PC-3 (cell line): Measurements from ENCODE around the gene TMEM176A. TPM values are rescaled to one million over a fixed set of nuclear protein-coding genes. Genes with fewer than 3 reads are reported as not detected.

Experiments used
- ATAC-seq: fragments of 200-7000 bp; cut with Tn5 transposase; 2 replicates; pipeline ENCODE4 v1.9.1; 2020; ENCODE audit warnings: mild to moderate bottlenecking, moderate library complexity
- BruUV-seq: library from RNA; stranded (reverse); fragments of 400-500 nt; replicated peaks from 2 replicates; lab custom pipeline; 2021; lab: Mats Ljungman, UMichigan
- CTCF ChIA-PET: fragments of 300-600 bp; sonication (Branson Sonifier 250); formaldehyde crosslinking; loops from one replicate; lab custom pipeline; 2022; ENCODE audit warnings: antibody characterized with exemption; lab: Charles Lee
- POLR2A ChIA-PET: fragments of 300-600 bp; sonication (Branson Sonifier 250); formaldehyde crosslinking; loops from one replicate; lab custom pipeline; 2022; ENCODE audit warnings: antibody characterized with exemption; ENCODE audit not compliant: unreplicated experiment; lab: Charles Lee
- DNase-seq: peaks from one replicate; pipeline ENCODE4 v3.0.0-alpha.2; 2015
- H2AFZ ChIP-seq: fragments of 300-600 bp; sonication (generic); 2 replicates; pipeline ENCODE4 v1.6.0; 2016; ENCODE audit warnings: antibody characterized with exemption, low read length
- H3F3A ChIP-seq: fragments of 300-600 bp; sonication (generic); one replicate; pipeline ENCODE4 v1.6.0; 2017; ENCODE audit warnings: antibody characterized with exemption, low read length, control low read depth, mild to moderate bottlenecking; ENCODE audit not compliant: unreplicated experiment
- H3K27ac ChIP-seq: fragments of 300-600 bp; sonication (generic); 2 replicates; pipeline ENCODE4 v1.5.1; 2016; ENCODE audit warnings: mild to moderate bottlenecking, low read length
- H3K27me3 ChIP-seq: fragments of 300-600 bp; sonication (generic); 2 replicates; pipeline ENCODE4 v1.6.1; 2016; ENCODE audit warnings: low read length, mixed read lengths
- H3K36me3 ChIP-seq: fragments of 300-600 bp; sonication (generic); 2 replicates; pipeline ENCODE4 v1.6.1; 2016; ENCODE audit warnings: low read depth, mixed run types, low read length, mixed read lengths
- H3K4me1 ChIP-seq: fragments of 300-600 bp; sonication (generic); 2 replicates; pipeline ENCODE4 v1.5.1; 2016; ENCODE audit warnings: low read length; ENCODE audit not compliant: insufficient read depth
- H3K4me2 ChIP-seq: fragments of 300-600 bp; sonication (generic); 2 replicates; pipeline ENCODE4 v1.6.0; 2016; ENCODE audit warnings: low read length
- H3K4me3 ChIP-seq: fragments of 300-600 bp; sonication (generic); 2 replicates; pipeline ENCODE4 v1.5.1; 2016; ENCODE audit warnings: mild to moderate bottlenecking, low read length, mixed read lengths
- H3K79me2 ChIP-seq: fragments of 300-600 bp; sonication (generic); 2 replicates; pipeline ENCODE4 v1.6.1; 2017; ENCODE audit warnings: low read length, mixed read lengths
- H3K9ac ChIP-seq: fragments of 300-600 bp; sonication (generic); 2 replicates; pipeline ENCODE4 v1.6.0; 2016; ENCODE audit warnings: mild to moderate bottlenecking, low read length
- H3K9me2 ChIP-seq: fragments of 300-600 bp; sonication (generic); replicated peaks from 2 replicates; pipeline ENCODE4 v1.6.1; 2016; ENCODE audit warnings: mixed run types, low read length, mixed read lengths
- H3K9me3 ChIP-seq: fragments of 300-600 bp; sonication (generic); 2 replicates; pipeline ENCODE4 v1.6.1; 2016; ENCODE audit warnings: low read length, mixed read lengths
- H4K20me1 ChIP-seq: fragments of 300-600 bp; sonication (generic); 2 replicates; pipeline ENCODE4 v1.6.1; 2016; ENCODE audit warnings: low read length, mixed read lengths
- EZH2 ChIP-seq: fragments of 300-600 bp; sonication (generic); IDR thresholded peaks from one replicate; pipeline ENCODE4 v1.6.1; 2017; ENCODE audit warnings: antibody characterized with exemption, mild to moderate bottlenecking, low read length; ENCODE audit not compliant: unreplicated experiment
- EZH2phosphoT487 ChIP-seq: fragments of 300-600 bp; sonication (generic); IDR thresholded peaks from 2 replicates; pipeline ENCODE4 v1.6.1; 2018; ENCODE audit warnings: mild to moderate bottlenecking, antibody characterized with exemption, low read length, borderline replicate concordance
- intact Hi-C: fragments of 100-400 bp; cut with micrococcal nuclease; formaldehyde crosslinking; loops from 2 replicates; pipeline ENCODE4 v1.9.0; 2023
- total RNA-seq: library from RNA; depleted of rRNA; stranded (reverse); fragments of >200 nt; gene quantifications from 2 replicates; pipeline ENCODE4 v1.2.3, GENCODE V29; 2014
- TF ChIP-seq, protein P1 (sequence below): fragments of 300-600 bp; sonication (generic); conservative IDR thresholded peaks from 2 replicates; pipeline ENCODE4 v1.5.1; 2017; ENCODE audit warnings: antibody characterized with exemption, low read depth, mild to moderate bottlenecking, low read length

The TMEM176A gene
- total RNA-seq, 1 experiment from 2014 or later, result not detected

DNA sequence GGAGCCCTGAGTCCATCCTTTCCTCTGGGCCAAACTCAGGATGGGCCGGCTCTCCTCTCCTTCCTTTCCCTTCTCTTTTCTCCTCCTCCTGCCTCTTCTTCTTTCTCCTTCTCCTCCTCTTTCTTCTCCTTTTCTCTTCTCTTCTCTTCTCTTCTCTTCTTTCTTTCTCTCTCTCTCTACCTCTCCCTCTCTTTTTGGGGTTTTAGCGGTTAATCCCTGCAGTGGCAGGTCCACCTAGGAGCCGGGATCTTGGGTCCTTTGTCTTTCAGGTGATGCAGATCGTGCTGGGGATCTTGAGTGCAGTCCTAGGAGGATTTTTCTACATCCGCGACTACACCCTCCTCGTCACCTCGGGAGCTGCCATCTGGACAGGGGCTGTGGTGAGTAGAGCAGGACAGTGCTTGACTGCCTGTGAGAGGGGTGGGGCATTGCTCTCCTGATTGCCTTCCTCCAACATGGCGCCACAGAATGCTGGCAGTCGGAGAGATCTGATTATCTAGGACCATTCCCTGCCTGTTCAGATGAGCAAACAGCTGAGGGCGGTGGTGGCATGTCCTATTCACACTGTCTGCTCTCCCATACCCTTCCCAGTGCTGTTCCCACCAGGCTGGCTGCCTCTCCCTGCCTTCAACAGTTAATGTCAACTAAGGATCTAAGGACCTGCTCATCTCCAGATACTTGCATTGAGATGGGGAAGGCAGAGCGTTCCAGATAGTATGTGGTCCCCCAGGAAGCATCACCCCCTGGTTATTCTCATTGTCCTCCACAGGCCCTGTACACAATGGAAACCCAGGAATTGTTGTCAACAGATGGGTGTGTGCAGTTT is 1.6 kb downstream of the TMEM176A start:
- Histone ChIP-seq H3K4me2 (no peak overlapping the region), H3F3A (no peaks in the 10 kb centered on the region), H3K27ac (no peak overlapping the region), H3K4me1 (no peaks in the 10 kb centered on the region), H3K9me2 (no peaks in the 10 kb centered on the region), H3K27me3 (peaks cover 67% of the 10 kb centered on the region), H3K9me3 (no peaks in the 10 kb centered on the region), H3K4me3 (no peak overlapping the region), H4K20me1 (no peaks in the 10 kb centered on the region), H3K9ac (no peak overlapping the region), H3K79me2 (no peaks in the 10 kb centered on the region), H3K36me3 (no peaks in the 10 kb centered on the region), H2AFZ (no peak overlapping the region)
- intact Hi-C loops, result no loop called here
- ChIA-PET POLR2A (no interaction called here), CTCF (no interaction called here)
- ATAC-seq (no peak), DNase-seq (no peak)
- BruUV-seq, result no TSS peak
- TF ChIP-seq EZH2, result no peak
- no peak for TF ChIP-seq EZH2phosphoT487
- TF ChIP-seq, protein P1, sequence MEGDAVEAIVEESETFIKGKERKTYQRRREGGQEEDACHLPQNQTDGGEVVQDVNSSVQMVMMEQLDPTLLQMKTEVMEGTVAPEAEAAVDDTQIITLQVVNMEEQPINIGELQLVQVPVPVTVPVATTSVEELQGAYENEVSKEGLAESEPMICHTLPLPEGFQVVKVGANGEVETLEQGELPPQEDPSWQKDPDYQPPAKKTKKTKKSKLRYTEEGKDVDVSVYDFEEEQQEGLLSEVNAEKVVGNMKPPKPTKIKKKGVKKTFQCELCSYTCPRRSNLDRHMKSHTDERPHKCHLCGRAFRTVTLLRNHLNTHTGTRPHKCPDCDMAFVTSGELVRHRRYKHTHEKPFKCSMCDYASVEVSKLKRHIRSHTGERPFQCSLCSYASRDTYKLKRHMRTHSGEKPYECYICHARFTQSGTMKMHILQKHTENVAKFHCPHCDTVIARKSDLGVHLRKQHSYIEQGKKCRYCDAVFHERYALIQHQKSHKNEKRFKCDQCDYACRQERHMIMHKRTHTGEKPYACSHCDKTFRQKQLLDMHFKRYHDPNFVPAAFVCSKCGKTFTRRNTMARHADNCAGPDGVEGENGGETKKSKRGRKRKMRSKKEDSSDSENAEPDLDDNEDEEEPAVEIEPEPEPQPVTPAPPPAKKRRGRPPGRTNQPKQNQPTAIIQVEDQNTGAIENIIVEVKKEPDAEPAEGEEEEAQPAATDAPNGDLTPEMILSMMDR, result no peak

DNA sequence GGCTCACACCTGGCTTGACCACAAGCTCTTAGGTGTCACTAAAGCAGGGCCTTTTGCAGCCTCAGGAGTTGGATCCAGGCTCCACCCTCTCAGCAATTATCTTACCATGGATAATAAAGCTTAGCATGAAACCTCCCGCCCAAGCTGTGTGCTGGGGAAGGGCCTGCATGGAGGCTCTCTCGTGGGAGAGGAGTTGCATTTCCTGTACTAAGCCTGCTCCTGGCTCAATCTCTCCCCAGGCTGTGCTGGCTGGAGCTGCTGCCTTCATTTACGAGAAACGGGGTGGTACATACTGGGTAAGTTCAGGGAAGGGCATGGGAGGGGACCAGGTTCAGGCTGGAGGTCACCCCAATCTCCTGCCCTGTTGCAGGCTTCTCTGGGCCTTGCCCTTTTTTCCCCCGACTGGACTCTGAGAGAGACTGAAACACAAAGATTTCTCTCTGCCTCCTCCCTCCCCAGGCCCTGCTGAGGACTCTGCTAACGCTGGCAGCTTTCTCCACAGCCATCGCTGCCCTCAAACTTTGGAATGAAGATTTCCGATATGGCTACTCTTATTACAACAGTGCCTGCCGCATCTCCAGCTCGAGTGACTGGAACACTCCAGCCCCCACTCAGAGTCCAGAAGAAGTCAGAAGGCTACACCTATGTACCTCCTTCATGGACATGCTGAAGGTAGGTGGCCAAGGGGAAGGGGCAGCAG is 2.7 kb downstream of the TMEM176A start:
- ATAC-seq (no peak), DNase-seq (no peak)
- Histone ChIP-seq H3K36me3 (no peaks in the 10 kb centered on the region), H4K20me1 (no peaks in the 10 kb centered on the region), H3K9me3 (no peaks in the 10 kb centered on the region), H3K4me2 (no peak overlapping the region), H2AFZ (no peak overlapping the region), H3K27ac (no peak overlapping the region), H3K4me1 (no peaks in the 10 kb centered on the region), H3K9ac (no peak overlapping the region), H3K4me3 (no peak overlapping the region), H3K27me3 (peaks cover 59% of the 10 kb centered on the region), H3K79me2 (no peaks in the 10 kb centered on the region), H3F3A (no peaks in the 10 kb centered on the region), H3K9me2 (no peaks in the 10 kb centered on the region)
- intact Hi-C loops, result no loop called here
- TF ChIP-seq, protein P1, result no peak
- TF ChIP-seq EZH2phosphoT487 (no peak), EZH2 (no peak)
- BruUV-seq, result no TSS peak
- POLR2A ChIA-PET, result no interaction called here
- CTCF ChIA-PET, result no interaction called here

DNA sequence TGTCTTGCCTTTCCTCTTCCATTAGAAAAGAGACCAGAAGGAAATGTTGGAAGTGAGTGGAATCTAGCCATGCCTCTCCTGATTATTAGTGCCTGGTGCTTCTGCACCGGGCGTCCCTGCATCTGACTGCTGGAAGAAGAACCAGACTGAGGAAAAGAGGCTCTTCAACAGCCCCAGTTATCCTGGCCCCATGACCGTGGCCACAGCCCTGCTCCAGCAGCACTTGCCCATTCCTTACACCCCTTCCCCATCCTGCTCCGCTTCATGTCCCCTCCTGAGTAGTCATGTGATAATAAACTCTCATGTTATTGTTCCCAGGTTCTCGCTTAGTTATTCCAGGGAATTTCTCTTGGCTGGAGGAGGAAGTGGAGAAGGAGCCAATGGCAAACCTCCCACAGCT is 4.2 kb downstream of the TMEM176A start:
- CTCF ChIA-PET, result no interaction called here
- BruUV-seq, result no TSS peak
- H3K36me3 ChIP-seq, result no peaks in the 10 kb centered on the region
- peaks cover 47% of the 10 kb centered on the region for H3K27me3 ChIP-seq
- no peak overlapping the region for H2AFZ ChIP-seq
- no peak overlapping the region for H3K27ac ChIP-seq
- POLR2A ChIA-PET, result no interaction called here
- no peak overlapping the region for H3K4me2 ChIP-seq
- no peak overlapping the region for H3K9ac ChIP-seq
- H3K4me3 ChIP-seq, result no peak overlapping the region
- H3K9me3 ChIP-seq, result no peaks in the 10 kb centered on the region
- H3F3A ChIP-seq, result no peaks in the 10 kb centered on the region
- intact Hi-C loops, result no loop called here
- no peak for DNase-seq
- TF ChIP-seq EZH2phosphoT487 (no peak), EZH2 (no peak)
- TF ChIP-seq, protein P1, result no peak
- no peak for ATAC-seq
- H4K20me1 ChIP-seq, result no peaks in the 10 kb centered on the region
- H3K9me2 ChIP-seq, result no peaks in the 10 kb centered on the region
- no peaks in the 10 kb centered on the region for H3K79me2 ChIP-seq
- H3K4me1 ChIP-seq, result no peaks in the 10 kb centered on the region
